B cell (primary cell): Measurements from ENCODE around the gene KCNJ6. TPM values are rescaled to one million over a fixed set of nuclear protein-coding genes. Genes with fewer than 3 reads are reported as not detected.

Experiments used
- ATAC-seq: fragments of 200-7000 bp; cut with Tn5 transposase; one replicate; pipeline ENCODE4 v1.10.0; 2021; ENCODE audit warnings: low read depth, mild to moderate bottlenecking, moderate number of reproducible peaks, moderate library complexity
- CTCF ChIA-PET: fragments of 350-600 bp; sonication (Branson Sonifier 250); formaldehyde crosslinking; loops from one replicate; lab custom pipeline; 2021; ENCODE audit warnings: antibody characterized with exemption, inconsistent platforms; lab: Charles Lee
- POLR2A ChIA-PET: fragments of 350-600 bp; sonication (Branson Sonifier 250); formaldehyde crosslinking; loops from one replicate; lab custom pipeline; 2021; ENCODE audit warnings: antibody characterized with exemption; lab: Charles Lee
- DNase-seq: peaks from one replicate; pipeline ENCODE4 v3.0.0; 2013
- H2AFZ ChIP-seq: 2 replicates; pipeline ENCODE4 v1.6.1; 2012; ENCODE audit warnings: mild to moderate bottlenecking, low read depth, low read length; ENCODE audit not compliant: insufficient read depth, poor library complexity, severe bottlenecking
- H3K27ac ChIP-seq, 2 donors: 1 replicate in 1 of 2; 2 replicates in 1 of 2; pipeline ENCODE4 v1.5.1; 2012 to 2013; ENCODE audit warnings: low read length in 2 of 2, mild to moderate bottlenecking in 2 of 2, moderate library complexity in 1 of 2
- H3K27me3 ChIP-seq, 4 experiments: fragments of 200-600 bp in 1 of 4; sonication (generic) in 1 of 4; replicated peaks in 1 of 4; 1 replicate in 2 of 4; 2 replicates in 2 of 4; pipeline versions ENCODE4 v1.6.1 to v1.7.0; 2013 to 2016; ENCODE audit warnings: low read length in 3 of 4, mild to moderate bottlenecking in 2 of 4, mixed read lengths in 1 of 4, moderate library complexity in 1 of 4; ENCODE audit not compliant: insufficient read depth in 4 of 4, control insufficient read depth in 3 of 4; ENCODE audit errors: control extremely low read depth in 1 of 4
- H3K36me3 ChIP-seq, 2 experiments: replicated peaks in 1 of 2; 1 replicate in 1 of 2; 2 replicates in 1 of 2; pipeline versions ENCODE4 v1.6.1 to v1.7.1; 2013; ENCODE audit warnings: low read length in 1 of 2; ENCODE audit not compliant: insufficient read depth in 2 of 2, control insufficient read depth in 1 of 2; ENCODE audit errors: control extremely low read depth in 1 of 2, extremely low read depth in 1 of 2
- H3K4me1 ChIP-seq, 2 donors: fragments of 200-600 bp in 1 of 2; sonication (generic) in 1 of 2; 1 replicate in 1 of 2; 2 replicates in 1 of 2; pipeline versions ENCODE4 v1.5.1 to v1.6.1; 2013 to 2017; ENCODE audit warnings: low read length in 2 of 2; ENCODE audit not compliant: control insufficient read depth in 2 of 2, insufficient read depth in 2 of 2
- H3K4me2 ChIP-seq: replicated peaks from 2 replicates; pipeline ENCODE3; 2012; ENCODE audit warnings: mild to moderate bottlenecking, low read depth, low read length; ENCODE audit not compliant: poor library complexity, severe bottlenecking
- H3K4me3 ChIP-seq, 5 experiments: fragments of 200-600 bp in 1 of 5; sonication (generic) in 1 of 5; 1 replicate in 3 of 5; 2 replicates in 2 of 5; pipeline versions ENCODE4 v1.5.1 to v1.7.0; 2011 to 2016; ENCODE audit warnings: low read length in 4 of 5, mild to moderate bottlenecking in 4 of 5, low read depth in 2 of 5, control low read depth in 1 of 5, moderate library complexity in 1 of 5; ENCODE audit not compliant: insufficient read depth in 1 of 5; ENCODE audit errors: control extremely low read depth in 1 of 5, extremely low read depth in 1 of 5
- H3K79me2 ChIP-seq: fragments of 200-600 bp; sonication (generic); one replicate; pipeline ENCODE4 v1.6.0; 2016; ENCODE audit warnings: low read length; ENCODE audit not compliant: control insufficient read depth, insufficient read depth
- H3K9ac ChIP-seq: fragments of 200-600 bp; sonication (generic); 2 replicates; pipeline ENCODE4 v1.6.1; 2017; ENCODE audit warnings: mild to moderate bottlenecking, low read length, moderate library complexity
- H3K9me3 ChIP-seq, 3 donors: one replicate each; pipeline versions ENCODE4 v1.6.1 to v1.7.1; 2013; ENCODE audit warnings: low read length in 2 of 3; ENCODE audit not compliant: control insufficient read depth in 2 of 3, insufficient read depth in 1 of 3; ENCODE audit errors: control extremely low read depth in 1 of 3
- H4K20me1 ChIP-seq: 2 replicates; pipeline ENCODE4 v1.6.0; 2012; ENCODE audit warnings: mild to moderate bottlenecking, low read length; ENCODE audit not compliant: insufficient read depth, control insufficient read depth, poor library complexity, severe bottlenecking
- H3K27ac Mint-ChIP-seq: one replicate; pipeline ENCODE4 v1.8.0; 2021; ENCODE audit warnings: mixed read lengths
- H3K27me3 Mint-ChIP-seq: one replicate; pipeline ENCODE4 v1.8.0; 2021; ENCODE audit warnings: mixed read lengths
- H3K4me1 Mint-ChIP-seq: one replicate; pipeline ENCODE4 v1.8.0; 2021; ENCODE audit warnings: mixed read lengths
- H3K4me3 Mint-ChIP-seq: one replicate; pipeline ENCODE4 v1.8.0; 2021; ENCODE audit warnings: mixed read lengths
- H3K9me3 Mint-ChIP-seq: one replicate; pipeline ENCODE4 v1.8.0; 2022; ENCODE audit warnings: mixed read lengths; ENCODE audit not compliant: insufficient read depth
- CTCF ChIP-seq: fragments of 200-600 bp; IDR thresholded peaks from one replicate; pipeline ENCODE4 v1.8.0; 2022; ENCODE audit warnings: antibody characterized with exemption, mild to moderate bottlenecking
- EZH2 ChIP-seq: IDR thresholded peaks from 2 replicates; pipeline ENCODE4 v1.6.1; 2012; ENCODE audit warnings: borderline replicate concordance, low read depth, mild to moderate bottlenecking, moderate library complexity, low read length; ENCODE audit not compliant: insufficient read depth, poor library complexity, severe bottlenecking
- WGBS: methylation state at CpG from one replicate; pipeline ENCODE4 v1.1.5; 2013; ENCODE audit warnings: missing lambda C conversion rate; ENCODE audit not compliant: insufficient coverage; 5-methylcytosine and 5-hydroxymethylcytosine counted together
- intact Hi-C: fragments of 100-400 bp; cut with micrococcal nuclease; formaldehyde crosslinking; loops from one replicate; pipeline ENCODE4 v1.10.0; 2022
- polyA plus RNA-seq: library from polyadenylated mRNA; depleted of rRNA; stranded (reverse); fragments of >200 nt; gene quantifications from 2 replicates; pipeline ENCODE4 v1.2.3, GENCODE V29; 2012
- total RNA-seq, 2 donors: library from RNA; stranded (reverse); fragments of 120-200 nt in 1 of 2; gene quantifications; 1 replicate in 1 of 2; 2 replicates in 1 of 2; pipeline versions ENCODE4 v1.2.3 to v1.2.4, GENCODE V29; 2013 to 2022

The KCNJ6 gene
- total and polyA plus RNA-seq, 2 donors (not counting 1 experiment from before 2014, with no cell fraction given): not detected

GRCh38 chr21:37574316-37574715 lies 341.9 kb downstream of the KCNJ6 start:
- TF ChIP-seq CTCF: no peak
- no peak for TF ChIP-seq EZH2
- H3K9ac ChIP-seq: no peak overlapping the region

GRCh38 chr21:37571442-37571841 lies 344.8 kb downstream of the KCNJ6 start:
- H2AFZ ChIP-seq: no peak overlapping the region
- Mint-ChIP-seq H3K4me3 (no peak overlapping the region), H3K27me3 (peaks cover 35% of the 10 kb centered on the region), H3K9me3 (no peaks in the 10 kb centered on the region), H3K4me1 (no peaks in the 10 kb centered on the region), H3K27ac (no peak overlapping the region)
- H3K36me3 ChIP-seq: no peaks in the 10 kb centered on the region
- 91% methylated on average over 5 of the region's 6 CpGs for WGBS
- intact Hi-C loops: no loop called here
- ChIA-PET CTCF (no interaction called here), POLR2A (no interaction called here)
- H3K27ac ChIP-seq: no peak overlapping the region
- H3K9me3 ChIP-seq: no peaks in the 10 kb centered on the region
- no peaks in the 10 kb centered on the region for H3K27me3 ChIP-seq
- H3K4me2 ChIP-seq: no peak overlapping the region
- no peak overlapping the region for H3K9ac ChIP-seq
- no peaks in the 10 kb centered on the region for H3K4me1 ChIP-seq
- DNase-seq: no peak
- no peaks in the 10 kb centered on the region for H3K79me2 ChIP-seq
- H3K4me3 ChIP-seq: no peak overlapping the region
- ATAC-seq: no peak
- no peak for TF ChIP-seq EZH2
- TF ChIP-seq CTCF: no peak
- H4K20me1 ChIP-seq: no peaks in the 10 kb centered on the region

More at GRCh38 chr21:37574316-37574715, 341.9 kb downstream of the KCNJ6 start:
- H2AFZ ChIP-seq: no peak overlapping the region
- no peaks in the 10 kb centered on the region for H3K4me1 Mint-ChIP-seq
- no peaks in the 10 kb centered on the region for H4K20me1 ChIP-seq
- H3K4me3 Mint-ChIP-seq: no peak overlapping the region
- no peaks in the 10 kb centered on the region for H3K36me3 ChIP-seq
- H3K9me3 ChIP-seq: peaks cover 0 to 12% (median 8%) of the 10 kb centered on the region in 3 donors
- peaks cover 31% of the 10 kb centered on the region for H3K27me3 Mint-ChIP-seq
- H3K79me2 ChIP-seq: no peaks in the 10 kb centered on the region
- no peak for ATAC-seq
- no peak overlapping the region for H3K4me2 ChIP-seq
- no peaks in the 10 kb centered on the region for H3K27me3 ChIP-seq
- 83% methylated on average over 6 of the region's 6 CpGs for WGBS
- ChIA-PET CTCF (no interaction called here), POLR2A (no interaction called here)
- intact Hi-C loops: no loop called here
- H3K27ac ChIP-seq: no peak overlapping the region
- H3K4me1 ChIP-seq: no peaks in the 10 kb centered on the region
- no peak for DNase-seq
- H3K4me3 ChIP-seq: no peak overlapping the region
- H3K9me3 Mint-ChIP-seq: peaks cover 7% of the 10 kb centered on the region
- no peak overlapping the region for H3K27ac Mint-ChIP-seq
